Skeletal muscle cell (primary cell): Measurements from ENCODE around the gene LSM6.

ENCODE experiments used
- DNase-seq: peaks from one replicate; pipeline ENCODE4 v3.0.0-alpha.2; 2010; ENCODE audit warnings: low read depth
- H3K4me3 ChIP-seq: 2 replicates; pipeline ENCODE4 v1.5.1; 2011; ENCODE audit warnings: low read depth, mild to moderate bottlenecking, control low read depth, low read length, moderate library complexity

LSM6 gene

GRCh38 chr4:146175541-146176453, at the start of gene LSM6:
TSS of gene LSM6 (plus strand) at chr4:146175718. CDS start at chr4:146182922, 7,204 bp downstream.
- H3K4me3 ChIP-seq, result peak within 1 kb of the TSS; percentile 83

GRCh38 chr4:146132445-146132844, 43.1 kb upstream of the LSM6 start:
- no peak overlapping the region for H3K4me3 ChIP-seq
- DNase-seq, result no peak

More at GRCh38 chr4:146175541-146176453, at the start of gene LSM6:
- DNase-seq, result peak; percentile 48

- peak; percentile 39 for DNase-seq
- no peak overlapping the region for H3K4me3 ChIP-seq
Measured at GRCh38 chr4:146134761-146135445, 40.6 kb upstream of the LSM6 start.

GRCh38 chr4:146135941-146136340, 39.6 kb upstream of the LSM6 start:
- no peak overlapping the region for H3K4me3 ChIP-seq
- DNase-seq, result no peak

GRCh38 chr4:146142768-146143167, 32.8 kb upstream of the LSM6 start:
- no peak for DNase-seq
- H3K4me3 ChIP-seq, result no peak overlapping the region

- DNase-seq, result no peak
- H3K4me3 ChIP-seq, result no peak overlapping the region
Measured at GRCh38 chr4:146143888-146144287, 31.6 kb upstream of the LSM6 start.

- DNase-seq, result no peak
- no peak overlapping the region for H3K4me3 ChIP-seq
Measured at GRCh38 chr4:146146918-146147317, 28.6 kb upstream of the LSM6 start.

GRCh38 chr4:146148021-146148420, 27.5 kb upstream of the LSM6 start:
- no peak overlapping the region for H3K4me3 ChIP-seq
- DNase-seq, result no peak

- DNase-seq, result no peak
- H3K4me3 ChIP-seq, result no peak overlapping the region
Measured at GRCh38 chr4:146154057-146154456, 21.5 kb upstream of the LSM6 start.

GRCh38 chr4:146155152-146155724, 20.3 kb upstream of the LSM6 start:
- DNase-seq, result no peak
- no peak overlapping the region for H3K4me3 ChIP-seq

GRCh38 chr4:146158036-146158745, 17.3 kb upstream of the LSM6 start:
- H3K4me3 ChIP-seq, result no peak overlapping the region
- no peak for DNase-seq

GRCh38 chr4:146159384-146160058, 16.0 kb upstream of the LSM6 start:
- no peak overlapping the region for H3K4me3 ChIP-seq
- DNase-seq, result no peak

GRCh38 chr4:146161243-146161642, 14.3 kb upstream of the LSM6 start:
- H3K4me3 ChIP-seq, result no peak overlapping the region
- no peak for DNase-seq

- no peak overlapping the region for H3K4me3 ChIP-seq
- no peak for DNase-seq
Measured at GRCh38 chr4:146165221-146165620, 10.3 kb upstream of the LSM6 start.

- no peak overlapping the region for H3K4me3 ChIP-seq
- DNase-seq, result no peak
Measured at GRCh38 chr4:146165840-146166239, 9.7 kb upstream of the LSM6 start.

GRCh38 chr4:146170149-146170548, 5.4 kb upstream of the LSM6 start:
- no peak overlapping the region for H3K4me3 ChIP-seq
- no peak for DNase-seq

GRCh38 chr4:146176891-146177290, 1.4 kb downstream of the LSM6 start:
- no peak overlapping the region for H3K4me3 ChIP-seq
- no peak for DNase-seq

- H3K4me3 ChIP-seq, result no peak overlapping the region
Measured at GRCh38 chr4:146178126-146178525, 2.6 kb downstream of the LSM6 start.

GRCh38 chr4:146179784-146180370, 4.4 kb downstream of the LSM6 start:
- H3K4me3 ChIP-seq, result no peak overlapping the region
- DNase-seq, result no peak

More at GRCh38 chr4:146178126-146178525, 2.6 kb downstream of the LSM6 start:
- no peak for DNase-seq
